Islet precursor cell (in vitro differentiated cells): ENCODE results near the gene SORCS2.
A peak's percentile ranks its signal among the peaks of the same experiment; 100 is the strongest.

Experiments used
- DNase-seq: peaks from one replicate; pipeline ENCODE4 v3.0.0-alpha.2; 2018

The SORCS2 gene

GRCh38 chr4:7609316-7609715 is 417.0 kb downstream of the SORCS2 start:
- DNase-seq = no peak

DNA sequence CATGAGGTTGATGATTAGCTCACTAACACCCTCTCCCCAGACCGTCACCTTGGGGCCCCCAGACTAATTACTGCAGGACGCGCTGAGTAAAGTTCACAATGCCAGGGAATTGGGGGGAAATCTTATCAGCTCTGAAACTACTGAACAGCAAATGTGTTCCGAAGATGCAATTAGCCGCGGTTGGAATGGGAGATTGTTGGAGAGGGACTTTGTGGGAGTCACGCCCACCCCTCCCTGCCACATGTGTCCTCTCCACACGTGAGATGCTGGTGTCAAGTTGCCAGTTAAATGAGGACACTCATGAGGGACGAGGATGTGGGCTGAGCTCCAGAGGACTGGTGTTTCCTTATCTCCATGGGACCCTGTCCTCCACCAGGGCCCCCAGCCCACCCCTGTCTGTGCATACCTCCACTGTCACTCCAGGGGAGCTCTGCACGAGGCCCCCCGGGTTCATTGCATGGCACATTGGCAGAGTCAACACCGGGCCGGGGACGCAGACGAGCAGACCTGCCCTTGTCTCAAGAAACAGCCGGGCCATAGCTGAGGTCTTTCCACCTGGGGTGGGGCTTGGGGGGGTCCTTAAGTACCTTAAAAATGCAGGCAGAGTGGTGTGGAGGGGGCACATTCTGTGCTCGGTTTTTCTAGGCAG is 417.8 kb downstream of the SORCS2 start:
- no peak for DNase-seq

DNA sequence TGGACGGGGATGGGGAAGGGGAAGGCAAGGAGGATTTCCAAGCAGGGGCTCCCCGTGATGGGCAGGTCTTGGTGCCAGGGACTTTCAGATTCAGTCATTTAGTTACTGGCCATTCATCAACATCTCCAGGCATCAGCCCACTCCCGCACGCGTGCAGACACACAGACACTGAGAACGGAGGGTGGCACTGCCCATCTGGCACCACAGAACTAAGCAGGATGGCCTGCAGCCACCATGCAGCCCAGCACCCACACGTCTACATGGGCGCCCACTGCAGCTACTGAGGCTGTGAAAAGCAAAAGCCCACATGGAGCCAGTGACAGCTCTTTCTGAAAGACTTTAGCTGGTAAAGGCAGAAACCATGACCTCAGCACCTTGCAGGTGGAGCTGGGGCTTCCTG is 418.5 kb downstream of the SORCS2 start:
- no peak for DNase-seq

GRCh38 chr4:7612311-7612897 is 420.1 kb downstream of the SORCS2 start:
- no peak for DNase-seq

DNA sequence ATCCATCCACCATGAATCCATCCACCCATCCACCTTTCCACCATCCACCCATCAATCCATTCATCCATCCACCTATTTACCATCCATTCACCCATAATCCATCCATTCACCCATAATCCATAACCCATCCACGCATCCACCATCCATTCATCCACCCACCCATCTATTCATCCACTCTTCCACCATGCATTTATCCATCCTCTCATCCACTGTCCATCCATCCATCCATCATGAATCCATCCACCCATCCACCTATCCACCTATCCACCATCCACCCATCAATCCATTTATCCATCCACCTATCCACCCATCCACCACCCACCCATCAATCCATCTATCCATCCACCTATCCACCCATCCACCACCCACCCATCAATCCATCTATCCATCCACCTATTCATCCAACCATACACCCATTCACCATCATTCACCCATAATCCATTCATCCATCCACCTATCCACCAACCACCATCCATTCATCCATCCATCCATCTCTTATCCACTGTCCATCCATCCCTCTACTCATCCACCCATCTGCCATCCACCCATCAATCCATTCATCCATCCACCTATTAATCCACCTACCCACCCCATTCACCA is 422.1 kb downstream of the SORCS2 start:
- no peak for DNase-seq

DNA sequence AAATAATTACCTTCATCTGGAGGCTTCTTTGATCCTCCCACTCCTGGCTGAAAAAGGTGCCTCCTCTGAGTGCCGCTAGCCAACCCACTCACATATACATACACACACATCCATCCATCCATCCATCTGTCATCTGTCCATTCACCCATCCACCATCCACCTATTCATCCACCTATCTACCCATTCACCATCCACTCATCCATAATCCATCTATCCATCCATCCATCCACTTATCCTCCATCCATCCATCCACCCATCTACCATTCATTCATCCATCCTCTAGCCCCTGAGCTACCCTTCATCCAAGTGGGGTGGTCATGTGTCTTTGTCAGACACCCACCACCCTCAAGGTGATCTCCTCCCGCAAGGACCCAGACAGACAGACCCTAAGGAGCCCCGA is 423.9 kb downstream of the SORCS2 start:
- no peak for DNase-seq

- DNase-seq = no peak
These were observed 426.0 kb downstream of the SORCS2 start for GRCh38 chr4:7618361-7618760.

DNA sequence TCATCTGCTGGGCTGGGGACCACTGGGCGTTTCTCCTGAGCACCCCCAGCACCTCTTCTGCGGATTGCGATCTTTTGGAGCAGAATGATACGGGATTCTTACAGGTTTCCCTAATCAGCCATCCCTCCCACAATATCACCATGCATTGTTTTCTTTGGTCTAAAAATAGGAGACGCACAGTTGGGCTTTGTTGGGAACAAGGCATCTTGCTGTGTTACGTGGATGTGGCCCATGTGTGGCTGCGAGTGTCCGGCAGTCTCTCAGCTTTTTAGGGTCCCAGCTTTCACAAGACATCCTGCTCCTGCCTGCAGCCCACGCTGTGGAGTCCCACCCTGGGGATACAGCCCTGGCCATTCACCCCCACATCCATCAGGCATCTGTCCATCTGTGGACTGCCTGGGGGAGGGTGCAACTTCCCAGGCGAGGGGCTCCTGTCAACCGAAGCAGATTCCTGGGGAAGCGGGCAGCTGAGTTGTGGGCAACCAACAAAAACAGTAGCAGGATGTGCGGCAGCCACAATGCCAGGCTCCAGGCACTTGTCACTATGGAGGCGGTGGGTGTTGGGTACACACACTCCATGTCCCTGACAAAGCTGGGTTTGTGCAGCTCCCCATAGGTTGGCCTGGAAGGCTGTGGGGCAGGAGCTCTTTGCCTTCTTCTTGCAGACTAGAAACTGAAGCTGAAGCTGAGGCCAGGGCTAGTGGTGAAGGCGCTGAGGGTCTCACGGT is 427.9 kb downstream of the SORCS2 start:
- DNase-seq = no peak

DNA sequence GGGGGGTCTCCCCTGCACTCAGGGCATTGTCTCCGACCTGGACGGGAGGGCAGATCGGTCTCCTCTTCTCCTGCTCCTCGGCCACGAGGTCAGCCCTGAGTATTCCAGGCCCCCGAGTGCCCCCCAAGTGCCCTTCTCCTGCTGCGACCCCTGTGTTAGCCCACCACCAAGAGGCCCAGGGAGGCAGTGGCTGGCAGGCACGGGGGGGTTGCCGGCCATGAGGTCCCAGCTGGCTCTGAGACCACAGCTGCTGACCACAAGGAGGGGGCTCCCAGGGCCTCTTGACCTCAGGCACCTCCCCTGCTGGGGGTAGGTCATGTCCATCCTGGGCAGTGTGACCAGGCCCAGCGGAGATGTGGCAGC is 428.5 kb downstream of the SORCS2 start:
- DNase-seq = no peak

- DNase-seq = no peak
These were observed 429.1 kb downstream of the SORCS2 start for GRCh38 chr4:7621252-7622035.

- no peak for DNase-seq
These were observed 430.0 kb downstream of the SORCS2 start for GRCh38 chr4:7622371-7622770.

DNA sequence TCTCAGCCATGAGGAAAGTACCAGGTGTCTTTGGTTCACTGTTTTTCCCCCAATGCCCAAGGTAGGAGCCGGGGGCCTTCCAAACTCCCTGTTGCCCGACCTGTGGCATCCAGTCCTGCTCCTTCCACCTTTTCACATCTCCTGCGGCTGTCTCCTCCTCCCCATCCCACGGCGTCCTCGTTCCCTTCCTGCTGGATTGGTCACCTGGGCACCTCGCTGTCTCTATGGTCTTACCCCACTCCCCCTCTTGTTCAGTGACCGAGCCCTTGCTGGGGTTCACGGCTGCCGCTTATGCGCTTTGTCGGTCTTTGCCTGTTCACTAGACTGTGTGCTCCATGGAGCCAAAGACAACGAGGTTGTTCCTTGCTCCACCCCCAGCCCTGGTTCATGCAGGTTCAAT is 431.1 kb downstream of the SORCS2 start:
- no peak for DNase-seq

DNA sequence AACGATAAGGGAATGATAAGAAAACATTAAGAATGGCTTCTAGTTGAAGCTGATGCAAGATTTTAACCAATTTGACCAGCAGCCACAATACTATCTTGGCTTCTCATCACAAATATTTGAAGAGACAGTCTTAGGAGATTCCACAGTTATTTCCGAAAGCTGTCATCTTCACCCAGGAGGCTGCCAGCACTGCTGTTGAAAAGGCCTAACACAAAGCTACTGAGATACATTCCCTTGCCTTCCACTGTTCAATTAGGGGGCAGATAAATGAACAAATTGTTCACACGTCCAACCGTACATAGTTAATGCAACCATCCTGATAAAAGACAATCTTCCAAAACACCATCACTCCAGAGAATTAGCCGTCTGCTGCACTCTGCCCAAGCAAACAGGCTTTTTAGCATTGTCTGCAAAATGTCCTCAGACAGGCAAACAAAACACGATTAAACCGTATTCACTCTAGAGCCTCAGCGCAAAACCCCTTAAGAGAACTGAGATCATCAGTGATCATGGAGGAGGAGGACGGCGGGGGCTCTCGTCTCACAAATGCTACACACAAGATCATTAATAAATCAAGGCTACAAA is 432.1 kb downstream of the SORCS2 start:
- no peak for DNase-seq

DNA sequence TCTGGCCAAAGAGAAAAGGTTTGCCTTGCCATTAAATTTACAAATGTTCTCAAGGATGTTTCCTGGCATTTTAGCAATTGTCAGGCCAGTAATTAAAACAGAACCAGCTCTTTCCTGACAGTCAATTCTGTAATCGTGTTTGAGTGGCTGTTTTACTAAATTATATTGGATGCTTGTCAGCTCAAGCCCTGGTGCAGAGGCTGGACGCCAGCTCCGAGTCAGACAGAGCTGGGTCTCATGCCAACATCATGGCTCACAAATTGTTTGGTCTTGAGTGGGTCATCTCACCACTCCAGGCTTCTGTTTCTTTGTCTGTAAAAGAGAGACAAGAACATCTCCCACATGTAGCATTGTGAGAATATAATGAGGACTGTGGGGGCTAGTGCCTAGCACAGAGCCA is 432.7 kb downstream of the SORCS2 start:
- DNase-seq = no peak

DNA sequence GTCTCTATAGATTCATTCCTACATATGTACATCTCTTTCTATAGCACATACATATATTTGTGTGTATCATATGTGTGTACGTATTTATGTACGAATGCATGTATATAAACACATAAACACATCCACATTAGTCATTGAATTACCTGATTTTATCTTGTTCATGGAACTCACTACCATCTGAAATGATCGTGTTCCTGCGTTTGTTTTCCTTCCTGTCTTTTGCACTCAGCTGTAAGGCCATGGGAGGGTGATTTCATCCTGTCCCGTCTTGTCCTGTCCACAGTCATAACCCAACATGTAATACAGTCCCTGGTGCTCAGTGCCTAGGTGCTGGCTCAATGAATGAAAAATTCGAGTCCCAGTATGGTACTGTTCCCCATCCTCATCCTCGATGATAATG is 434.2 kb downstream of the SORCS2 start:
- DNase-seq = no peak

DNA sequence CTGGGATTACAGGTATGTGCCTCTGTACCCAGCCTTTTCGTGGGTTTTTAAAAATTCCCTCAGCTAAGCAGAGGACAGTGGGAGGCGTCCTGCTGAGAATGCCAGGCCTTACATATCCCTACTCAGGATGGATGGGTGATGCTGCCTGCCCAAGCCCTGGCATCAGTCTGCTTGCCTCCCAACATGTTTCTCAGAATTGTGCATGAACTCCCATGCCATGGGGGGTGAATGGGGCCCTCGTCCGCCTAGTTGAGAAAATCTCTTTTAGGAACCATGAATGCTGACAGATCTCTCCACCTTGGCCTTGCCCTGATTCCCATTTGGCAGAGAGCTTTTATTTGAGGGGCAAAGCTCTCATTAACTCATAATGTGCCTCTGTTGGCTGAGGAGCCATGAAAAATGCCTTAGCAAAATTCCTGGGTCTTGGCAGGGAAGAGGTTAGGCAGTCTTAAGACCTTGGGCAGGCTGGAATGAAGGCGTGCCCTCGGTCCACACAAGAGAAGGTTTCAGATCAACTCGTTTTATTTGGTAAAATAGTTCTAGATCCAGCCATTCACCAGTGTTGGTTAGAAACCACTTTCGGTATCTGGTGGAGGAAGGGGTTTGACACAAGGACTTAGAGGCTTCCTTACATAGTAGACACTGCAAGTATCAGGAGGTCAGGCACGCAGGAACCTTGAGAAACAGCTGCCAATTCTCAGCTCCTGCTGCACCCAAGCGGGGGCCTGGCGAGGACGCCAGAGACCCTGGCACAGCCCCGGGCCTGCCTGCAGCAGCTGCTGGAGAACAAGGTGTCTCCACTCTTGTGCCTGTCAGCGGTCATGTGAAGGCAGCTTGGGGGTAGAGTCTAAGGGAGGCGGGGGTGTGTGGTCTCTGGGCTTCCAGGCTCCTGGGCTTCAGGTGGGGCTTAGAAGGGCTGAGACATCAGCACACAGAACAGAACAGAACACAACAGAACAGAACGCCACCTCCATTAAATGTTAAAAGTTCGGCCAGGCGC is 435.2 kb downstream of the SORCS2 start:
- no peak for DNase-seq

- DNase-seq = no peak
These were observed 436.1 kb downstream of the SORCS2 start for GRCh38 chr4:7628432-7628831.

DNA sequence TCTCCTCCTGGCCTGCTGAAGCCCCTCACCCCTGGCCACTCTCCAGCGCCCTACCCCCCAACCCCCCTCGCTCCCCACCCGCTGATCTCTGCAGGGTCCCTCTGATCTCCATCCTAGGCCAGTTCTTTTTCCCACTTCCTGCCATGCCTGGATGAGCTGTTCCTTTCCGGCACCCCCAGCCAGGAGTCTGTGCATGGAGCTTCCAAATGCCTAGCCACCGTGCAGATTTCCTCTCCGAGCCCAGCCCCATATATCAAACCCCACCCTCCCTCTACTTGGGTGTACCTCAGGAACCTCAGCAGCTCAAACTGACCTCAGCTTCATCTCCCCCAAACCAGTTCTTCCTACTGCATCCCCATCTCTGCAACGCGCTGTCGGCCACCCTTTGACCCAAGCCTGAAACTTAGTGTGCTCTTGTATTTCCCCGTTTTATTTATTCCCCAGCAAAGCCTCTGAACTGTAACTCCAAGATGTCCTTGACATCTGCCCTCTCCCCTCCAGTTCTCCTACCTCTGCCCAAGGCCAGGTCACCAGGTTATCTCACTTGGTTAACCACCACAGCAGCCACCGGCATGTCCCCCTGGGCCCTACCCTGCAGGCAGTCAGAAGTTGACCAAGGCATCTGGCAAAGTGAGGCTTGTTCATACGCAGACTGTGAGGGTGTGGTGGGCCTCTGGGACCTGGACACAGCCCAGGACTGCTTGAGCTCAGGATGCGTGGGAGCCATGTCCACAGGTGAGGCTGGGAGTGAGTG is 437.3 kb downstream of the SORCS2 start:
- DNase-seq = no peak

- peak; percentile 64 for DNase-seq
These were observed 438.4 kb downstream of the SORCS2 start for GRCh38 chr4:7630568-7631287.
